KOPT-K1 (cell line): Measurements from ENCODE around the gene CLEC18C.
"Not testable (repeated sequence)": the region's sequence is repeated elsewhere in the genome, so short reads cannot be mapped to it uniquely, and the experiment has no call there.

Experiments
- H3K27ac ChIP-seq: fragments of 200-600 bp; sonication (generic); 2 replicates; pipeline ENCODE4 v1.5.1; 2016; ENCODE audit warnings: antibody characterized with exemption, mild to moderate bottlenecking, low read depth, low read length; ENCODE audit not compliant: poor library complexity, severe bottlenecking
- H3K36me3 ChIP-seq: fragments of 200-600 bp; sonication (generic); 2 replicates; pipeline ENCODE4 v1.5.1; 2017; ENCODE audit warnings: antibody characterized with exemption, mild to moderate bottlenecking, low read length, moderate library complexity; ENCODE audit not compliant: insufficient read depth
- H3K9me3 ChIP-seq: fragments of 200-600 bp; sonication (generic); 2 replicates; pipeline ENCODE4 v1.5.1; 2017; ENCODE audit warnings: antibody characterized with exemption, low read length, mild to moderate bottlenecking; ENCODE audit not compliant: insufficient read depth, poor library complexity, severe bottlenecking

The CLEC18C gene

GRCh38 chr16:70187858-70188607 is 14.4 kb downstream of the CLEC18C start:
- H3K27ac ChIP-seq, H3K9me3 ChIP-seq, H3K36me3 ChIP-seq: not testable (repeated sequence)

- not testable (repeated sequence) for H3K27ac ChIP-seq, H3K36me3 ChIP-seq, H3K9me3 ChIP-seq
Measured at GRCh38 chr16:70188608-70188915, 15.0 kb downstream of the CLEC18C start.

- H3K27ac ChIP-seq, H3K36me3 ChIP-seq, H3K9me3 ChIP-seq: not testable (repeated sequence)
Measured at GRCh38 chr16:70190574-70190973, 17.0 kb downstream of the CLEC18C start.

- H3K9me3 ChIP-seq, H3K27ac ChIP-seq, H3K36me3 ChIP-seq: not testable (repeated sequence)
Measured at GRCh38 chr16:70196683-70197300, 23.2 kb downstream of the CLEC18C start.

GRCh38 chr16:70197611-70198010 is 24.0 kb downstream of the CLEC18C start:
- not testable (repeated sequence) for H3K27ac ChIP-seq, H3K9me3 ChIP-seq, H3K36me3 ChIP-seq

GRCh38 chr16:70198230-70198629 is 24.6 kb downstream of the CLEC18C start:
- not testable (repeated sequence) for H3K27ac ChIP-seq, H3K9me3 ChIP-seq, H3K36me3 ChIP-seq

- not testable (repeated sequence) for H3K36me3 ChIP-seq, H3K27ac ChIP-seq, H3K9me3 ChIP-seq
Measured at GRCh38 chr16:70198666-70199065, 25.1 kb downstream of the CLEC18C start.

GRCh38 chr16:70199170-70199569 is 25.6 kb downstream of the CLEC18C start:
- not testable (repeated sequence) for H3K9me3 ChIP-seq, H3K36me3 ChIP-seq, H3K27ac ChIP-seq

GRCh38 chr16:70200063-70200462 is 26.5 kb downstream of the CLEC18C start:
- H3K9me3 ChIP-seq, H3K36me3 ChIP-seq, H3K27ac ChIP-seq: not testable (repeated sequence)

- not testable (repeated sequence) for H3K36me3 ChIP-seq, H3K27ac ChIP-seq, H3K9me3 ChIP-seq
Measured at GRCh38 chr16:70203508-70203907, 29.9 kb downstream of the CLEC18C start.

- H3K27ac ChIP-seq, H3K9me3 ChIP-seq, H3K36me3 ChIP-seq: not testable (repeated sequence)
Measured at GRCh38 chr16:70204010-70204409, 30.4 kb downstream of the CLEC18C start.

GRCh38 chr16:70204668-70205405 is 31.2 kb downstream of the CLEC18C start:
- not testable (repeated sequence) for H3K36me3 ChIP-seq, H3K9me3 ChIP-seq, H3K27ac ChIP-seq

GRCh38 chr16:70206382-70206781 is 32.8 kb downstream of the CLEC18C start:
- H3K27ac ChIP-seq, H3K9me3 ChIP-seq, H3K36me3 ChIP-seq: not testable (repeated sequence)

GRCh38 chr16:70218586-70218985 is 45.0 kb downstream of the CLEC18C start:
- not testable (repeated sequence) for H3K9me3 ChIP-seq, H3K27ac ChIP-seq
- H3K36me3 ChIP-seq, result peaks cover 23% of the 10 kb centered on the region

GRCh38 chr16:70222574-70222973 is 49.0 kb downstream of the CLEC18C start:
- H3K36me3 ChIP-seq, result peaks cover 41% of the 10 kb centered on the region
- H3K9me3 ChIP-seq, H3K27ac ChIP-seq: not testable (repeated sequence)

- H3K9me3 ChIP-seq, H3K27ac ChIP-seq: not testable (repeated sequence)
- H3K36me3 ChIP-seq, result peaks cover 41% of the 10 kb centered on the region
Measured at GRCh38 chr16:70223216-70223615, 49.6 kb downstream of the CLEC18C start.
